ENCODE measurements around the gene DVL1.
"Not testable (repeated sequence)": the region's sequence is repeated elsewhere in the genome, so short reads cannot be mapped to it uniquely, and the experiment has no call there.

The DVL1 gene

DNA sequence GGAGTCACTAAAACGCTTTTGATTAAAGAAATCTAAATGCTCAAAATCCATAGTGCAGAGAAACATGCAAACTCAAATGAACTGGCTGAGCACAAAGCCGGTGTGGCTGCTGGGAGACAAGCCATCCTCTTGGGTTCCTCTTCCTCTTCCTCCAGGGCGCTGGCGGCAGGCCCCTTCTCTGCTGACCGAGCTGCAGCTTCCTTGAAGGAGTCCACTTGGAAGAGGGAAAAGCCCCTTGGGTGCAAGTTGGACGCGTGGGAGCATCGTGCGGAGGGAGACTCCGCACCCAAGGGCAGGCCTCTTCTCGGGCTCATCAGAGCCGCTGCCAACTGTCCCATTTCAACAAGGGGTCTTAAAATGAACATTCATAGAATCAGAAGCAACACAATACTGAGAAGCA is 42.0 kb upstream of the DVL1 start:
- DNase-seq (ENCODE audit: low read depth) = no peak
- TF ChIP-seq, protein P1, sequence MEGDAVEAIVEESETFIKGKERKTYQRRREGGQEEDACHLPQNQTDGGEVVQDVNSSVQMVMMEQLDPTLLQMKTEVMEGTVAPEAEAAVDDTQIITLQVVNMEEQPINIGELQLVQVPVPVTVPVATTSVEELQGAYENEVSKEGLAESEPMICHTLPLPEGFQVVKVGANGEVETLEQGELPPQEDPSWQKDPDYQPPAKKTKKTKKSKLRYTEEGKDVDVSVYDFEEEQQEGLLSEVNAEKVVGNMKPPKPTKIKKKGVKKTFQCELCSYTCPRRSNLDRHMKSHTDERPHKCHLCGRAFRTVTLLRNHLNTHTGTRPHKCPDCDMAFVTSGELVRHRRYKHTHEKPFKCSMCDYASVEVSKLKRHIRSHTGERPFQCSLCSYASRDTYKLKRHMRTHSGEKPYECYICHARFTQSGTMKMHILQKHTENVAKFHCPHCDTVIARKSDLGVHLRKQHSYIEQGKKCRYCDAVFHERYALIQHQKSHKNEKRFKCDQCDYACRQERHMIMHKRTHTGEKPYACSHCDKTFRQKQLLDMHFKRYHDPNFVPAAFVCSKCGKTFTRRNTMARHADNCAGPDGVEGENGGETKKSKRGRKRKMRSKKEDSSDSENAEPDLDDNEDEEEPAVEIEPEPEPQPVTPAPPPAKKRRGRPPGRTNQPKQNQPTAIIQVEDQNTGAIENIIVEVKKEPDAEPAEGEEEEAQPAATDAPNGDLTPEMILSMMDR (conservative IDR thresholded peaks at IDR 0.05; ENCODE audit: low read length) = no peak
- H3K4me3 ChIP-seq (ENCODE audit: low read length) = no peak overlapping the region

DNA sequence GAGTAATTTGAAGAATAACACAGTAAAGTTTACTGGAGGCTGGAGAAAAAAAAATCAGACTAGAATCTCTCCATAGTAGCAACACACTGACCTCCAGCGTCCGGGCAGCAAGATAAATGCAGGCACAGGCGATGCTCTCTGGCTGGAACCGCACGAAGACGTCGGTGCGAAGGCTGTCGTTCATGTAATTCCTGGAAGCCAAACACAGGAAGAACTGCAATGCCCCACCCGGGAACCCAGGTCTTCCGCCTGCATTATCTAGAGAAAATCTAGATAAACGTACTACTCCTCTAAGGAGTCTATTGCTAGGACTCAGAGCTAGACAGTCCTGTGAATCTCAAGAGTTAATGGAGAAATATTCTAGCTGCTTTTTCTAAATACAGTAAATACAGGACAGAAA is 41.5 kb upstream of the DVL1 start:
- TF ChIP-seq, protein P1 (conservative IDR thresholded peaks at IDR 0.05; ENCODE audit: low read length) = no peak
- DNase-seq (ENCODE audit: low read depth) = no peak
- H3K4me3 ChIP-seq (ENCODE audit: low read length) = no peak overlapping the region

DNA sequence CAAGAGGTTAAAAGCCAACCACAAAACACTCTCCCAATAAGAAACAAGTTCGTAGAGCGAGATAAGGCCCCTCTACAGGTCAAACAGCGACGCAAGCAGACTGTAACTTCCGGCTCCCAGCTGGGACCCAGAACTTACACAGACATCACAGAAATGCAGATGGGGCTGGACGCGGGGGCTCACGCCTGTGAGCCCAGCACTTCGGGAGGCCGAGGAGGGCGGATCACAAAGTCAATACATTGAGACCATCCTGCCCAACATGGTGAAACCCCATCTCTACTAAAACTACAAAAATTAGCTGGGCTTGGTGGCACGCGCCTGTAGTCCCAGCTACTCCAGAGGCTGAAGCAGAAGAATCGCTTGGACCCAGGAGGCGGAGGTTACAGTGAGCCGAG is 38.9 kb upstream of the DVL1 start:
- TF ChIP-seq, protein P1 (conservative IDR thresholded peaks at IDR 0.05; ENCODE audit: low read length) = no peak
- H3K4me3 ChIP-seq (ENCODE audit: low read length) = no peak overlapping the region
- DNase-seq (ENCODE audit: low read depth) = no peak

DNA sequence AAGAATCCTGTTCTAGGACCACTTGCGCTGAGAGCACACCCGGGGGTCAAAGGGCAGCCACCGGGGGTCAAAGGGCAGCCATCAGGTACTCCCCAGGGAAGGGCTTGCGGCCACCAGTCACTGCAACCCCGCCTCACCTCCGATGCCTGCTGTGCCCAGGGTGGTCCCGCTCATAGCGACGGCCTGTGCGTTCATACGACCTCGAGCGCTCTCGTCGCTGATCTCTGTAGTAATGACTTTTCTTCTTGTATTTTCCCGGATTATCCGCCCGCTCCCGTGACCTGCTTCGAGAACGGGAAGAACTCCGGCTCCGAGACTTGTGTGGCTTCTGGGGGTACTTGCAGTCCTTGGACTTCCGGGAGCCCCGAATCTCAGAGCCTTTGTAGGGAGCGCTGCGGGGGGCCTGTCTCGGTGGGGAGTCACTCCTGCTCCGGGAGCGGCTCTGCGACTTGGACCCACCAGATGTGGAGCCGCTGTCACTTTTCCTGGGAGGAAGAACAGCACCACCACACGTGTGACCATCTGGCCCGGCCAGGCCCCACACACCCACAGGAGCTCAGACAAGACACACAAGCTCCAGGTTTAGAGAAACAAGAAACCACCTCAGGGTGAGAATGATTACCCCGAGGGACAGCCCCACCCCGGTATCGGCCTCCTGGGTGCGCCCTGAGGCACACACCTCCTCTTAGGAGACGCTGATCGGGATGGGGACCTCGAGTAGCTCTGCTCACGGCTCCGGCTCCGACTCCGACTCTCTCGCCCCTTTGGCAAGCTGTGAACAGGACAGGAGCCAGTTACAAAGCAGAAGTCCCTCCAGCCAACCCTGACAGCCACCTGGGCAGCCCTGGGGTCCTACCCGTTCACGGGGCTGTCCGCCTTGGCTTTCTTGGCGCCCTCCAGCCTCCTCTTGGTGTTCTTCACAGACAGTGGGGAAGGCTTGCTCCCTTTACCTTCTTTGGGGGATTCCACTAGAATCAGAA is 38.2 kb upstream of the DVL1 start:
- TF ChIP-seq, protein P1 (conservative IDR thresholded peaks at IDR 0.05; ENCODE audit: low read length) = no peak
- no peak for DNase-seq (ENCODE audit: low read depth)
- H3K4me3 ChIP-seq (ENCODE audit: low read length) = no peak overlapping the region

DNA sequence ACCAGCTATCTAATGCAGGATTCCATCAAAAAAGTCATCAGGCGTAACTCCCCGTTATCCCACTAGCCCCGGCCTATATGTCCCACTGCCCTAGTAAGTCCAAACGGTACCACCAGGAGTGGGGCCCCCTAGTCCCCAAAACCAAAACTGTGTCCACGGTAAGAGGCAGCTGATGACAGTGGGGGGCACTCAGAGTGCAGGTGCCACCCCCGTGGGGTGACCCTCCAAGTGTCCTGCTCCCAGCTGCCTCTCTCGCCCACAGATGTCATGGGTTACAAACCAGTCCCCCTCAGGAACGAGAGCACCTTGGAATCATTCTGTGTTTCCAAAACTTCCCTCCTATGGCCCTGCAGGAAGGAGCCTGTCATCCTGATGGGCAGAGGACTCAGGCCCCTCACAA is 36.7 kb upstream of the DVL1 start:
- no peak for DNase-seq (ENCODE audit: low read depth)
- TF ChIP-seq, protein P1 (conservative IDR thresholded peaks at IDR 0.05; ENCODE audit: low read length) = no peak
- H3K4me3 ChIP-seq (ENCODE audit: low read length) = no peak overlapping the region

DNA sequence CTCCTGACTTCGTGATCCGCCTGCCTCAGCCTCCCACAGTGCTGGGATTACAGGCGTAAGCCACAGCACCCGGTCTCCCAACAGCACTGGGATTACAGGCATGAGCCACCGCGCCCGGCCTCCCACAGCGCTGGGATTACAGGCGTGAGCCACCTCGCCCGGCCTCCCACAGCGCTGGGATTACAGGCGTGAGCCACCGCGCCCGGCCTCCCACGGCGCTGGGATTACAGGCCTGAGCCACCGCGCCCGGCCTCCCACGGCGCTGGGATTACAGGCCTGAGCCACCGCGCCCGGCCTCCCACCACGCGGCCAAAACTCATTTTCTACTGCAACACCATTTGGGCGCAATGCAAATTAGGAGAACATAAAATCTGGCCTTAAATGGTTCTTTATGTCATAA is 36.1 kb upstream of the DVL1 start:
- H3K4me3 ChIP-seq (ENCODE audit: low read length); DNase-seq (ENCODE audit: low read depth): not testable (repeated sequence)

DNA sequence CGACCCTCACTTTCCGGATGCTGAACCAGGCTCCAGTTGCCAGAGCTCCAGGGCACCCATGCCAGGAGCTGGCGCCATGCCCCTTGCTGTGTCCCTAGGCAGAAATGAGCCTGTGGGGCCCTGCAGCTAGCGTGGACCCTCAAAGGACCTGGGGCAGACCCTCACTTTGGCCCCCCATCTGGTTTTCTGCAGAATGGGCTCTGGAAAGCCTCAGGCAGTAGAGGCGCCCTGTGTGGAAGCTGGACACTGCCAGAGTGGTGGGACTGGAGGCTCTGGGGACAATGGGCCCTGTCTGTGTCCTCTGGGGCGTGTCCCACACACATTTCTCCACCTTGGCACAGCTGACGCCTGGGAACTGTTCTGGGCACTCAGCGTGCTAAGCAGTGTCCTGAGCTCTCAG is 32.1 kb upstream of the DVL1 start:
- TF ChIP-seq, protein P1 (conservative IDR thresholded peaks at IDR 0.05; ENCODE audit: low read length) = no peak

More for the DNA sequence above, 32.1 kb upstream of the DVL1 start:
- DNase-seq (ENCODE audit: low read depth) = no peak
- H3K4me3 ChIP-seq (ENCODE audit: low read length) = no peak overlapping the region

Measured in AG10803 (cell line).